ENCODE measurements around the gene ZNF277.
A peak's percentile ranks its signal among the peaks of the same experiment; 100 is the strongest.
"Not testable (repeated sequence)": the region's sequence is repeated elsewhere in the genome, so short reads cannot be mapped to it uniquely, and the experiment has no call there.

Gene ZNF277

GRCh38 chr7:112225006-112225405, 18.5 kb downstream of the ZNF277 start:
- H3K4me1 Mint-ChIP-seq, result peaks cover 61% of the 10 kb centered on the region
- no peak for DNase-seq (ENCODE audit: low spot score in 2 of 2)
- H3K27ac Mint-ChIP-seq (ENCODE audit: low read depth), result no peak overlapping the region
- peaks cover 1% of the 10 kb centered on the region for H3K36me3 Mint-ChIP-seq (ENCODE audit: insufficient read depth)
- no peak for ATAC-seq (replicated peaks; ENCODE audit: extremely low read depth, poor library complexity, severe bottlenecking)
- no peaks in the 10 kb centered on the region for H3K27me3 Mint-ChIP-seq
- no peaks in the 10 kb centered on the region for H3K9me3 Mint-ChIP-seq
- H3K4me3 Mint-ChIP-seq, result no peak overlapping the region

DNA sequence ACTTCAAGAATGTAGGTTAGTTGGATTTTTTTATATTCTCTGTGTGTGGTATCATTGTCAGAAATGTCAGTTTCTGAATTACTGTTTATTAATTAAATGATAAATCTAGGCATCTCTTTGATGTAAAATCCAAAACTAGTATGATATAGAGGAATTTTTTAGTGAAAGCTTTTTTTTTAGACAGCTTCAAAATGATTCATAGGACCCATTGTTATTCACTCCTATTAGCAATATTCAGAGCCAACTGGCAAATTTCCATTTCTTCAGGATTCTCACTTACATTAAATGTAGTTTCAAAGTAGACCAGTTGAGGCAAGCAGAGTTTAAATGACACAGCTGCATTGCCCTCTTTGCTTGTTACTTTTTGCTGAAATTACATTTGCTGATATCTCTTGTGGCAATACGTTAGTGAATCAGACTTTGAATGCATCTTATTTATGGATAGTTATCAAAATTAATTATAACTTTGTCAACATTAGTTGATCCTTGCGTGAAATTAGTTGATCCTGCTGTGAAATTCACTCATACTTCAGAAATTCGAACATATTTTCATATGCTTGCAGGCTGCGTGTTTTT, 20.3 kb downstream of the ZNF277 start:
- no peaks in the 10 kb centered on the region for H3K9me3 Mint-ChIP-seq

DNA sequence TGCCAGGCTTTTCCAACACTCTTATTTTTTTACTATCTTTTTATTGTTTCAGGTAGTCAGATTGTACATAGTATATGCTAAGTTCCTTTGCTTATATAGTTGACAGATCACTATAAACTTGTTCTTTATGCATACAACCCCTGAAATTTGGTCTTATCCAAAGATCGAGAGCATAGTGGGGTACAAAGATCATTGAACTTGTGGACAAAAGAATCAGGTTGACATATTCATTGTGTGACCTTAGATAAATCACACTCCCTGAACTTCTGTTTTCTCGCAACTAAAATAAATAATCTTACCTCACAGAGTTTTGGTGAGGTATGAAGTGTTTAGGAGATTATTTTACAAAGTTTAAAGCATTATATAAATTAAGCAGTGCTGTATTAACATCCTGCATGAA, 22.1 kb downstream of the ZNF277 start:
- Mint-ChIP-seq H3K36me3 (ENCODE audit: insufficient read depth) (peaks cover 1% of the 10 kb centered on the region), H3K27ac (ENCODE audit: low read depth) (no peak overlapping the region), H3K4me1 (peaks cover 52% of the 10 kb centered on the region), H3K9me3 (no peaks in the 10 kb centered on the region), H3K4me3 (no peak overlapping the region), H3K27me3 (no peaks in the 10 kb centered on the region)
- ATAC-seq (replicated peaks; ENCODE audit: extremely low read depth, poor library complexity, severe bottlenecking) (no peak), DNase-seq (ENCODE audit: low spot score in 2 of 2) (no peak)

More for the DNA sequence above, 20.3 kb downstream of the ZNF277 start:
- no peak for ATAC-seq (replicated peaks; ENCODE audit: extremely low read depth, poor library complexity, severe bottlenecking)
- Mint-ChIP-seq H3K4me3 (no peak overlapping the region), H3K4me1 (peaks cover 52% of the 10 kb centered on the region), H3K36me3 (ENCODE audit: insufficient read depth) (peaks cover 1% of the 10 kb centered on the region), H3K27me3 (no peaks in the 10 kb centered on the region), H3K27ac (ENCODE audit: low read depth) (no peak overlapping the region)
- no peak for DNase-seq (ENCODE audit: low spot score in 2 of 2)

DNA sequence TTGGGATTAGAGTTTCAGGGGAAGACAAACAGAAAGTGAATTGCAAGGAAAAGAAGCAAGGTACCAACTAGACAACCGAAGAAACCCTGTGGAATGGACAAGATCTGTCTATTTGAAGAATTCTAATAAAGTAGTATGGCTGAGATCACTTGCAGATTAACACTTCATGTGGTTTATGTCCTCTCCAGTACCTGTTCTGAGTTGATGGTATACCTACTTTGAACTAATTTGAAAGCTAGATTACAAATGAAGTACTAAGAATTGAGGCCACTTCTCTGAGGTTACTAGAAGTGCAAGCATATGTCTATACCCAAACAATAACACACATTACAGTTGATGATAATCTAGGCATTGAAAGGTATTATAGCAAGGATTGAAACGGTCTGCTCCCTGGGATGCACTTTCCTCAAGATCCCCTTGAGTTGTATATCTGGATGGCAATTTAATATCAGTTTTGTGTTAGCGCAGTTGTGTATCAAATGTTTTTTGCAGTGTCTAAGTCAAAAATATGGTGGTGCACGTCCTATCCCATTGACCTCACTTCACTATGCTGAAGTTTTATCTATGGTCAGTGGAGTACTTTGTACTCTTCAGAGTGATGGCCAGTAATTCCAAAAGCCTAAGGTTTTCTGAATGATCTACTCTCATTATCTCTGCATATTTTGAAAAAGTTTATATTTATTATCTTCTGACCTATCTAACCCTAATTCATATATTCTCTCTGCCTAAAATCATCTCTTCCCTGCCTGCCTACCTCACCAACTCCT, 25.9 kb downstream of the ZNF277 start:
- no peaks in the 10 kb centered on the region for H3K9me3 Mint-ChIP-seq
- ATAC-seq (replicated peaks; ENCODE audit: extremely low read depth, poor library complexity, severe bottlenecking), result no peak
- H3K4me1 Mint-ChIP-seq, result peaks cover 41% of the 10 kb centered on the region

DNA sequence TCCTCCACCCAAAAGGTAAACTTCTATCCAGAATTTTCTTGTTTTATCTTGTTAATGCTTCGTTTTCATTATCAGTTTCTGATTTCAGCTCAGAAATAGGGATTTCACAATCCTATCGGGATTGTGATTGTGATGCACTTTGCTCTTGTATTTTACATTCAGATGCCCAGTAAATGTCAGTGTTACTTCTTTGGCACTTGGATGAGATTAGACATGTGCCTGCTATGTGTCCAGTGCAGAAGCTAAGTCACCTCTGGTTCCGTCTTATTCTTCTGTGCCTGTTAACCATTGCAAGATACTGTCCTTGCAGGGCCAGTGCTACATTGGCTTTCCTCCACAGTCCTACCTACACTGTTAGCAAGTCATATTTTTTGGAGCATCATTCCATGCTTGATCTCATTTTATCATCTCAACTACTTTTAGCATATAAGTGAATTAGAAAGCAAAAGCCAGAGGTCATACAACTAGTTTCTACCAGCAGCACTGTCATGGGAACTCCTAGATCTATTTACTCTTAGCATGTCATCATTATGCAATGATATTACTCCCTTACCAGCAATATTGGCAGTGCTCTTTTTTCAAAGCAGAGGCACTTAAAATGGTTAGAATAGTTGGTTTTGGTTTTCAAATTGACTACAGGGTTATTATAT, 26.7 kb downstream of the ZNF277 start:
- H3K27ac Mint-ChIP-seq (ENCODE audit: low read depth), result no peak overlapping the region
- DNase-seq (ENCODE audit: low spot score in 2 of 2) (no peak), ATAC-seq (replicated peaks; ENCODE audit: extremely low read depth, poor library complexity, severe bottlenecking) (no peak)
- H3K4me3 Mint-ChIP-seq, result no peak overlapping the region
- H3K4me1 Mint-ChIP-seq, result peaks cover 45% of the 10 kb centered on the region
- H3K9me3 Mint-ChIP-seq, result no peaks in the 10 kb centered on the region
- no peaks in the 10 kb centered on the region for H3K27me3 Mint-ChIP-seq
- peaks cover 1% of the 10 kb centered on the region for H3K36me3 Mint-ChIP-seq (ENCODE audit: insufficient read depth)

More for the DNA sequence above, 25.9 kb downstream of the ZNF277 start:
- Mint-ChIP-seq H3K36me3 (ENCODE audit: insufficient read depth) (peaks cover 1% of the 10 kb centered on the region), H3K27me3 (no peaks in the 10 kb centered on the region), H3K4me3 (no peak overlapping the region), H3K27ac (ENCODE audit: low read depth) (no peak overlapping the region)
- DNase-seq (ENCODE audit: low spot score in 2 of 2), result no peak

DNA sequence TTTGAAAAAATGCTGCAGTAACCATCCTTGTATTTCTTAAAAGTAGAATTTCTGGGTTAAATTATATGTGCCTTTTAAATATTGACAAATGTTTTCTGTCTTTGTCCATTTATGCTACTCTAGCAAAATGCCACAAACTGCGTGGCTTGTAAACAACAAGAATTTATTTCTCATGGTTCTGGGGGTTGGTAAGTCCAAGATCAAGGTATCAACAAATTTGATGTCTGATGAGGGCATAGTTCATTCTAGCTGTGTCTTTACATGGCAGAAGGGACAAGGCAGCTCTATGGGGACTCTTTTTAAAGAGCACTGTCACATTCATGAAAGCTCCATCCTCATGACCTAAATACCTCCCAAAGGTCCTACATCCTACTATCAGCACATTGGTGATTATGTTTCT, 27.7 kb downstream of the ZNF277 start:
- DNase-seq (ENCODE audit: low spot score in 2 of 2), result no peak
- Mint-ChIP-seq H3K27me3 (no peaks in the 10 kb centered on the region), H3K4me3 (no peak overlapping the region), H3K4me1 (peaks cover 38% of the 10 kb centered on the region), H3K9me3 (no peaks in the 10 kb centered on the region), H3K27ac (ENCODE audit: low read depth) (no peak overlapping the region), H3K36me3 (ENCODE audit: insufficient read depth) (no peaks in the 10 kb centered on the region)
- ATAC-seq (replicated peaks; ENCODE audit: extremely low read depth, poor library complexity, severe bottlenecking), result no peak

- Mint-ChIP-seq H3K9me3 (no peaks in the 10 kb centered on the region), H3K36me3 (ENCODE audit: insufficient read depth) (no peaks in the 10 kb centered on the region), H3K4me3 (no peak overlapping the region), H3K27me3 (no peaks in the 10 kb centered on the region), H3K4me1 (peaks cover 30% of the 10 kb centered on the region), H3K27ac (ENCODE audit: low read depth) (no peak overlapping the region)
- ATAC-seq (replicated peaks; ENCODE audit: extremely low read depth, poor library complexity, severe bottlenecking) (no peak), DNase-seq (ENCODE audit: low spot score in 2 of 2) (no peak)
Observed at GRCh38 chr7:112236597-112236996, 30.1 kb downstream of the ZNF277 start.

DNA sequence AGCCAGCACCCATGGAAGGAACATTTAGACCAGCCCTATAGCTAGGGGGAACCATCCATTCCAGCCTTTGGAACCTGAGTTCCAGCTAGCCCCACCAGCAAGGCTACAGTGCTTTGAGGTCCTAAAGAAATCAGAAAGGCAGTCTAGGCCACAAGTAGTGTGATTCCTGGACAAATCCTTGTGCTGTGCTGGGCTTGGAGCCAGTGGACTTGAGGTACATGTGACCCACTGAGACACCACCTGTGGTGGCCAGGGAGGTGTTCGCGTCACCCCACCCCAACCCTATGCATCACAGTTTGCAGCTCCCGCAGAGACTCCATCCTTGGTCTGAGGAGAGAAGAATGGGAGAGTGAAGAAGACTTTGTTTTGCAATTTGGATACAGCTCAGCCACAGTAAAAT, 31.8 kb downstream of the ZNF277 start:
- Mint-ChIP-seq H3K4me3 (no peak overlapping the region), H3K9me3 (no peaks in the 10 kb centered on the region), H3K27ac (ENCODE audit: low read depth) (no peak overlapping the region), H3K36me3 (ENCODE audit: insufficient read depth) (no peaks in the 10 kb centered on the region), H3K4me1 (peaks cover 15% of the 10 kb centered on the region), H3K27me3 (no peaks in the 10 kb centered on the region)
- no peak for DNase-seq (ENCODE audit: low spot score in 2 of 2)
- no peak for ATAC-seq (replicated peaks; ENCODE audit: extremely low read depth, poor library complexity, severe bottlenecking)

- H3K36me3 Mint-ChIP-seq (ENCODE audit: insufficient read depth), result no peaks in the 10 kb centered on the region
- H3K4me1 Mint-ChIP-seq, result peaks cover 14% of the 10 kb centered on the region
- no peaks in the 10 kb centered on the region for H3K27me3 Mint-ChIP-seq
- H3K27ac Mint-ChIP-seq (ENCODE audit: low read depth), result no peak overlapping the region
- no peak overlapping the region for H3K4me3 Mint-ChIP-seq
- H3K9me3 Mint-ChIP-seq, result no peaks in the 10 kb centered on the region
- DNase-seq (ENCODE audit: low spot score in 2 of 2) (no peak), ATAC-seq (replicated peaks; ENCODE audit: extremely low read depth, poor library complexity, severe bottlenecking) (no peak)
Observed at GRCh38 chr7:112238852-112239610, 32.5 kb downstream of the ZNF277 start.

DNA sequence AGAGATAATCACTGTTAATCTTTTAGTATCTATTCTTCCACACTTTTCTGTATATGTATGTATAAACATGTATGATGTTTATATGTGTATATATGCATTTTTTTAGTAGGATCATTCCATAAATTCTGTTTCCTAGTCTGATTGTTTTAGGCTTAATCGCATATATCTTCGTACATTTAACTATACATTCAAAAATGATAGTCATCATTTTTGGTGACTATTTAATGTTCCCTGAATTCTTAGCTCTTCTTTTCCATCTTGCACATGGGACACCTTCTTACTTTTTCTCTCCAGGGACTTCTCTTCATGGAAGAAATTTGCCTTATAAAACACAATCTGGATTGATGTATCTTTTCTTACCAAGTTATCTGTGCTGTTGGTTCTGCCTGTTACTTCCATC, 42.1 kb downstream of the ZNF277 start:
- Mint-ChIP-seq H3K4me3 (no peak overlapping the region), H3K4me1 (peaks cover 16% of the 10 kb centered on the region), H3K9me3 (no peaks in the 10 kb centered on the region), H3K27me3 (no peaks in the 10 kb centered on the region), H3K27ac (ENCODE audit: low read depth) (peak overlapping the region; percentile 16), H3K36me3 (ENCODE audit: insufficient read depth) (no peaks in the 10 kb centered on the region)
- ATAC-seq (replicated peaks; ENCODE audit: extremely low read depth, poor library complexity, severe bottlenecking) (no peak), DNase-seq (ENCODE audit: low spot score in 2 of 2) (no peak)

DNA sequence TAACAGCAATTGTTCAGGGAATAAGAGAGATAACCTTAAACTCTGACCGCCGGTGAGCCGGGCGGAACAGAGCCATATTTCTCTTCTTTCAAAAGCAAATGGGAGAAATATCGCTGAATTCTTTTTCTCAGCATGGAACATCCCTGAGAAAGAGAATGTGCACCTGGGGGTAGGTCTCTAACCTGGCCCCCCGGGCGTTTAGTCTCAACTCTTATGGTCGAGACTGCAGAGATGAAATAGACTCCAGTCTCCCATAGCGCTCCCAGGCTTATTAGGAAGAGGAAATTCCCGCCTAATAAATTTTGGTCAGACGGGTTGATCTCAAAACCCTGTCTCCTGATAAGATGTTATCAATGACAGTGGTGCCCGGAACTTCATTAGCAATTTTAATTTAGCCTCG, 43.5 kb downstream of the ZNF277 start:
- not testable (repeated sequence) for H3K27ac Mint-ChIP-seq (ENCODE audit: low read depth); H3K4me3 Mint-ChIP-seq; DNase-seq (ENCODE audit: low spot score in 2 of 2); H3K36me3 Mint-ChIP-seq (ENCODE audit: insufficient read depth); H3K27me3 Mint-ChIP-seq; H3K9me3 Mint-ChIP-seq; ATAC-seq (replicated peaks; ENCODE audit: extremely low read depth, poor library complexity, severe bottlenecking)
- H3K4me1 Mint-ChIP-seq, result peaks cover 25% of the 10 kb centered on the region

GRCh38 chr7:112252141-112252540, 45.6 kb downstream of the ZNF277 start:
- no peaks in the 10 kb centered on the region for H3K36me3 Mint-ChIP-seq (ENCODE audit: insufficient read depth)
- no peak overlapping the region for H3K27ac Mint-ChIP-seq (ENCODE audit: low read depth)
- H3K4me1 Mint-ChIP-seq, result peaks cover 35% of the 10 kb centered on the region
- no peaks in the 10 kb centered on the region for H3K9me3 Mint-ChIP-seq
- no peaks in the 10 kb centered on the region for H3K27me3 Mint-ChIP-seq
- no peak overlapping the region for H3K4me3 Mint-ChIP-seq
- ATAC-seq (replicated peaks; ENCODE audit: extremely low read depth, poor library complexity, severe bottlenecking) (no peak), DNase-seq (ENCODE audit: low spot score in 2 of 2) (no peak)
